SIG-M5 treated with dmso at 0.1 percent for 504 hours (cell line): ENCODE measurements around the gene NHLH2.

Experiments used
- DNase-seq: peaks from one replicate; lab custom pipeline; 2025; ENCODE audit not compliant: unreplicated experiment; lab: John Stamatoyannopoulos, UW

Gene NHLH2

DNA sequence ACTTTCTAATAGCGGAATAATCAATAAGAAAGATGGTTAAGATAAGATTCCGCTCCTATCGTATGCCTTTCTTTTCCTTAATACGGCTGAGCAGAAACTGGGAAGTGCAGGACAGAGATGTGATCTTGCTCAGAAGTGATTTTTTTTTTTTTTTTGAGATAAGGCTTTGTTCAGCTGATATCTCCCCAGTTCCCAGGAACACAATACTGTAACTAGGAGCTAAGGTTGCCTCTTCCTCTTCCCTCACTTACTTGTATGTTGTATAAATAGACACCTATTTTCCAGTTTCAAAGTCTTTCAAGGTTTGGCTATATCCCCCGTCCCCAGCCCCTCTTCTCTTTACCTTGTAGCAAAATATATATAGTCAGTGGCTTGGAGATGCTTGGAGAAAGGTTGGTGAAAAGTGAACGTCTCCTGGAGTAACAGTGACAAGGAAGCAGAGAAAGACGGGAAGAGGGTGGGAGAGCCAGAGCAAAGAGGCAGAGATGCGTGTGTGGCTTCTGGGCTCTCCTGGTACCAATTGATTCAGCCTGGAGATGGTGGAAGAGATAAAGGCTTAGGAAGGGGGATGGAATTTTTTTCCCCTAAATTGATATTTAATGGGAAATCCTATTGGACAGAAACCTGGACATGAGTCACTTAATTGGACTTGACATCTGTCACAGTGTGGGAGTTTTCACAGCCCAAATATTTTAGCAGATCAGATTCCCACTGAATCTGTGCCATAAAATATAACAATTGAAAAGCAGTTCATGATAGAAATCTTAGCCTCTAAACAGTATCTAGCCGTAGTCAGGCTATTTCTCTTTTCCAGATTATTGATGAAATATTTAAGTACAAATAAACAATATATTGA is at the start of gene NHLH2:
Gene NHLH2 (minus strand): TSS at position 522 of the 856 bp plus-strand sequence. CDS start 2,754 bp downstream, outside the sequence.
- no peak for DNase-seq

DNA sequence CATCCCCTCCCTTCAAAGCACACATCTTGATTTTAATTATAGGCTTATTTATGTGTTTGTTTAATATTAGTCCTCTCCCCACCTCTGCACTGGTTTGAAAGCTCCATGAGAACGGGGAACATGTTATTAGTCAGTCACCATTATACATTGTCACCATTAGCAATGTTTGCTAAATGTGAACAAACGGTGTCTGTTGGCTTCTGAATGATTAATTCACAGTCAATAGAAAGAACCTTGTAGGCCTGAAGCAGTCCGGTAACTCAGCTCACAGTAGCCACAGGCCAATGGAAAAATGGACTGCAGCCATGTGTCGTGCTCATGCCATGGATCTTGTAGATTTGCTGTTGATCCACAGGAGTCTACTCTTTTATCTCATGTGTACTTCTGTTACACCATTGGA is 49.7 kb upstream of the NHLH2 start:
- DNase-seq, result no peak

DNA sequence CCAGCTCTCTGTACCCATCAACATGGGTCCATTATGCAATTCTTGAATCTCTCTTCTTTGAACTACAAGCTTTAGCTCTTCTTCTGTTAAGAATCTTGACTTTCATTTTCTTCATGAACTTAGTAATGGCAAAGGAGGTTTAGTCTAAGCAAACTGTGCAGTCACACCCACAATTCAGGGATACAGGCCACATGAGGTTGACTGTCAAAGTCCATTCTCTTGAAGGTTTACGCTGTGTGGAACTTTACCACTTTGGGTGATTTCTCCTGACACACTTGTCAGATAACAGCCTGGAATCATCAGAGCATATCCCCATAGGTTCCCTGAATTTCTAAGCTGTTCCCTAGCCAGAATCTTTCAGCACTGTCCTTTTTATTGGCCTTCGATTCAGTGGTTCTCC is 48.0 kb upstream of the NHLH2 start:
- DNase-seq, result no peak

DNA sequence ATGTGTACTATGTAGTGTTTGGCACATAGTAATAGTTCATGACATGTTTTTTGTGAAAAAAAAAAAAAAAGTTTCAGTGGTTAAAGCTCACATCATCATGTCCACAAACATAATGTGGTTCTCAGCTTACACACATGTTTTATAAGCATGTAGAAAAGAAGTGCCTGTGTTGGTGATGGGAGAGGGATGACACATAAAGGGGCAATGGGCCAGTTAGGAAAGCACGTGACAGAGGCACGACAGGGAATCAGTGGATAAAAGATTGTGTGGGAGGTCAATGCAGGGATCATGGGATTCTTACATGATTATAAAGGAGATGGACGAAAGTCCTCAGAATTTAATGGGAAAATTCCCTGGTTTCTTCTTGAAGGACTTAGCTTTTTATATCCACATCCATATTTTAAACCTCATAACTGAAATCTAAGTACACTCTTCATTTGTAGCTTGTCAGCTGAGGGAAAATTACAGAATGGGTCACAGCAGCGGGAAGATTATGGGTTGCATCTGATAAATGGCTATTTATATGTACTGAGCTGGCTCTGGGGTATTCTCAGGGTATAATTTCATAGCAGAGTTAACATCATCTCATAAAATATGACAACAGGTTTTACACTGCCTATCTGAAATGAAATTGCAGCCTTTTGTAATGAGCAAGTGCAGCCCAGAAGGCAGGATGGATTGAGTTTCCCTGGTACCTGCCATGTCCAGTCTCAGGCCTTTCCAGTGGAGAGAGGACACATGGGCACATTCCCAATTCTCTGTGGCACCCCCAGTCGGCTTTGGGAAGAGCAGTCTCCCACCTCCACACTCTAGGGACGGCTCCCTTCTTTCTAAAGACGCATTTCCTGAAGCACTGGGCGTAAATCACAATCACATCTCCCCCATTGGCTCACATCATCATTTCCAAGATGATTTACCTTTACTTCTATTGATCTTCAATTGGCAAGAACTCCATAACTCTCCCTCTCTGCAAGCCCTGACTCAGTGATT is 42.3 kb upstream of the NHLH2 start:
- DNase-seq, result no peak

DNA sequence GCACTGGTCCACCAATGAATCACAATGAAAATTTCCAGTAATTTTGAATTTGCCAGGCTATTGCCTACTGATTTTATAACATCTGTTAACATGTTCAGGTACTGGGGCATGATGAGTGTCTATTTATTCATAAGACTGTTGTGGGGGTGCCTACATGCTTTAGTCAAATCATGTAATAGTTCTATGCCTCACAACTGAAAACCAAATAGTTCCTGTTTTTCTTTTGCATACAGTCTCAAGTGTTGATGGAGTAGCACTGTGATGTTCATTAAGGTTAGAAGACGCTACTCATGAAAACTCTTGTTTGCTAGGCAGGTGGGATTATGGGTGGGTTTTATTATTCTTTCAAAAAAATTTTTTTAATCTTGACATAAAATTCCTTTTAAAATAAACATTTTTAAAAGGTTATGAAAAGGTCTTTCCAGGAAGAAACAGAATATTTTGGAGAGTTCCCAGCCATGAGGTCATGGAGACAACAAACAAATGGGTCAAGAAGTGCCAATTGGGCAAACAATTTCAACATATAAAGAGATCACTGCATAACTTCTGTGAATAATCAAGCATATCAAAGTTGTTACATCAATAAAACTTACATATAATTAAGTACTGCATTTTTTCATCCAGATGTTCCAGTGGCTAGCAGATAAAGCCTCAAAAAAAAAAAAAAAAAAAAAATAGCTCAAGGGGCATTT is 40.2 kb upstream of the NHLH2 start:
- DNase-seq, result peak; percentile 10

DNA sequence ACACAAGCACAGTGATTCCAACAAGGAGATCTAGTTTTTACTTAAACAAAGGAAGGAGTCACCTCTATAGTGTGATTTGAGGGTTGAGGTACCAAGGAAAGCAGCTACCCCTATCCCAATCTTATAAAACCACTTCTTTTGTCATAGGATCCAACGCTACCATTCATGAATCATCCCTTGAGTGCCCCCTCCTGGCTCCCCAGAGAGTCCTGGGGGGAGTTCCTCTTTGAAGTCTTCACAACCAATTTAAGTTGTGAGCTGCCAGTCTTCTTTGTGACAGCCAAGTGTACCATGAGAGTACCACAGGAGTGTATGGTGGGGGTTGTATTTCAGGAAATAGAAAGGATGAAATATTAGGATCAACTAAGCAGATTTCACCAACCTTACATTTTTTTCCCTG is 39.1 kb upstream of the NHLH2 start:
- DNase-seq, result peak; percentile 15

DNA sequence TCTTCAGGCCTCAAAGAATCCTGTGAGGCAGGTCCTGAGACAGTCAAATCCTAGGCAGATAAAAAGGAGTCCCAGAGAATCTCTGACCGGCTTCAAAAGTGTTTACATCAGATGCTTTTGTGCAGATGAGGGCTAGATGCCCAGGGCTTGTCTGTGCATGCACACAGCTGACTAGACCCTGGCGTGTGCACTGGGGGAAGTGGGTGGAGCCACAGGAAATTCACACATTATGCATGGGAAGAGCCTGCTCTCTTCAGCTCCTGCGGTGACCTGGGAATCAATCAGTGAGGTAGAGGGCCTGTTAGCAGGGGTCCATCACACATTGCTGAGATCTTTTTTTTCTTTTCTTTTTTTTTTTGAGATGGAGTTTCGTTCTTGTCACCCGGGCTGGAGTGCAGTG is 36.6 kb upstream of the NHLH2 start:
- DNase-seq, result no peak

DNA sequence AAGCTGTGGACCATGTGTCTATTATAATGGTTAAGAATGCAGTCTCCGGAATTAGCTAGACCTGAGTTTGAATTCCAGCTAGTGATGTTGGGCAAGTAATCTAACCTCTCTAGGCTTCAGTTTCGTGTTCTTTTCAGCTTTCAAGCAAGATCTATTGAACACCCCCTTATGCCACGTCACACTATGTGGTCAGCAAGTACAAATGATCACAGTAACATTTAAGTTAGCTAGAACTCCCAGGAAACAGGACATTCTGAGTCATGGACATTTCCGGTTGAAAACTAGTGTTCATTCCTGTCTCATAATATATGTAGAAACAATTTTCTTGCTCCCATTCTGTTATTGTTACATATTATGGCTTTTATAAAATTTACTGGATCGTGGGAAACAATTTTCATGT is 34.0 kb upstream of the NHLH2 start:
- no peak for DNase-seq

DNA sequence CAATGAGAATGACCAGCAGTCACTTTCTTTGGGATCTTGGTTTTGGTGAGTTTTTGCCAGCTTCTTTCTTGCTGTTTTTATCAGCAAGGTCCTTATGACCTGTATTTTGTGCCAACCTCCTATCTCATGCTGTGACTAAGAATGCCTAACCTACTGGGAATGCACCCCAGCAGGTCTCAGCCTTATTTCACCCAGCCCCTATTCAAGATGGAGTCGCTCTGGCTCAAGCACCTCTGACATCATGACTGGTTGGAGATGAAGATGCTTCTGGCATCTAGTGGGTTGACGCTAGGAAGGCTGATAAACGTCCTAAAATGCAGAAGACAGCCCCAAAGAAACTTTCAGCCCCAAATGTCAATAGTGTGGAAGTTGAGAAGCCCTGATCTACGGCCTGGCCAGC is 33.6 kb upstream of the NHLH2 start:
- DNase-seq, result no peak

DNA sequence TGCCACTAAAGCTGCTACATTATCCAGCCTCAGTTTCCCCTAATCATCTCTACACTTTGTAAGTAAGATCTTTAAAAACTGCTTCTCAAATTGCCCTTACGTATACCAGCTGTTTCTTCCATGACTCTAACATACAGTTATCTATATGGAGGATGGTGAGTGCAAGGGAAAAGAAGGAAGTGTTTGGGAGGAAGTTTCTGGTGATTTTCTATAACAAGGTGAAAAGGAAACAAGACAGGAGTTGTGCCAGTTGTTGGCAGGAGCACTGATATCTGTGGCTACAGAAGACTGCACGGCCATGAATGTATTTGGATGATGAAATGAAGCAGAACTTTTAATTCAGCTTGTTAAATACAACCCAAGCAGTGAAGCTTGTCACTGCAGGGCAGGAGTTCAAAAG is 32.3 kb upstream of the NHLH2 start:
- DNase-seq, result no peak

DNA sequence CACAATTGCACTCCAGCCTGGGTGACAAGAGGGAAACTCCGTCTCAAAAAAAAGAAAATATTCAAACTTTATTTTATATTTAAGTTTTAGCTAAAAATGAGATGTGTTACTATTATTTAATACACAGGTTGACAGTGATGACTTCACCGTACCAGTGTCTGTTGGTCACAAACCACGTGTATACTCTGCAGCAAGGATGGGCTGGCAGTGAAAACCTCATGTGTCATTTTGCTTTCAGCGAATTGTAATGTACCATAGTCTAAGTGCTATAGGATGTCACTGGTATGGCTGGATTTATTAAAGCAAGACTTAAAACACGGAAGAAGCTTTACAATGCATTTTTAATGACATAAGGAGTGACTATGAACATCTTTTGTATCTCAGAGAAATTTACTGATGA is 28.1 kb upstream of the NHLH2 start:
- DNase-seq, result no peak

DNA sequence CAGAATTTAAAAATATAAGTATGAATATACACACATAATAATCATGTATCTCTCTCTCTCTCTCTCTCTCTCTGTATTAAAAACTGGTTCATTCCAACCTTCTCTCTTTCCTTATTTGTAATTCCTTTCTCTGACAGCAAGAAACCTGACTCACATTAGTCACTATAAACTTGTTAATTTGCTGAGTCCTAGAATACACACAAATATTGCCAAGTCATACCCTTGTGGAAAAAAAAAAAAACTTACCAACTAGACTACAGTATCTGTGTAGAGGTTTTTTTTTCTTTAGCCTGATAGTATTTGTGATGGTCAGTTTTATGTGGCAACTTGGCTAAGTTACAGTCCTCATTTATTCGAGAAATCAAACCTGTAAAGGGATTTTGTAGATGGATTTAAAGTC is 26.3 kb upstream of the NHLH2 start:
- DNase-seq, result peak; percentile 18

DNA sequence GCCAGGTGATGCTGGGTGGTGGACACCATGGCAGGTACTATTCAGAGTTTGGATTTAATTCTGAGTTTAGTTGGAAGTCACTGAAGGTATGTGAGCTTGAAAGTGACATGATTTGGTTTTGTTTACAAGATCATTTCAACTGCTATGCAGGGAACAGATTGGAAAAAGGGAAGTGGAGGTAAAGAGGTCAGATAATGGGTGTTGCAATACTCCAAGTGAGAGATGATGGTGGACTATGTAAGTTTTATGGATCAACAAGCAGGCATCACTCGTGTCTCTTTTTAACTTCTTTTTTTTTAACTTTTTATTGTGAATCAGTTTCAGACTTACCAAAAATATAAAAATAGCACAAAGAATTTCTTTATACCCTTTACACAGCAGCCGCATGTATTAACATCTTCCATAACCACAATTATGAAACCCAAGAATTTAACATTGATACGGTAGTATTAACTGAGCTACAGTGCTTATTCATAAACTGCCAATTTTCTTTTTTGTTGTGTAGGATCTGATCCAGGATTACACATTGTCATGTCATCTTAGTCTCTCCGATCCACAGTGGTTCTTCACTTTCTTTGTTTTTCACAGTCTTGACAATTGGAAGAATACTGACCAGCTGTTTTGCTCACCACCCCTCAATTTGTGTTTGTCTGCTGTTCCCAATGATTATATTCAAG is 24.9 kb upstream of the NHLH2 start:
- DNase-seq, result peak; percentile 53

DNA sequence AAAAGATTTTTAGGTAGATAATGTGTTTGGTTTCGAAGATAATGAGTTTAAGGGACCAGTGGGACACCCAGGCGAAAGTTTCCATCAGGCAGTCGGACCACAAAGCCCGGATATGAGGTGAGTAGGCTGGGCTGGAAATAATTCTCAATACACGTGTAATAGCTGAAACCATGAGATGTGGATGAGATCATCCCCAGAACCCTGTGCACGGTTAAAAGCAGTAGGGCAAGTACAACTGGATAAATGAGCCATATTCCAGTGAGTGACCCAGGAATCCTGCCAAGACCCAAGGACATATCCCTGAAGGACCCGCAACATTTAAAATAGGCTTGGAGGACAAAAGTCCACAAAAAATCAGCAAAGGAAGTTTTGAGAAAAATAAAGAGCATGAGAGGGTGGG is 21.5 kb upstream of the NHLH2 start:
- no peak for DNase-seq

DNA sequence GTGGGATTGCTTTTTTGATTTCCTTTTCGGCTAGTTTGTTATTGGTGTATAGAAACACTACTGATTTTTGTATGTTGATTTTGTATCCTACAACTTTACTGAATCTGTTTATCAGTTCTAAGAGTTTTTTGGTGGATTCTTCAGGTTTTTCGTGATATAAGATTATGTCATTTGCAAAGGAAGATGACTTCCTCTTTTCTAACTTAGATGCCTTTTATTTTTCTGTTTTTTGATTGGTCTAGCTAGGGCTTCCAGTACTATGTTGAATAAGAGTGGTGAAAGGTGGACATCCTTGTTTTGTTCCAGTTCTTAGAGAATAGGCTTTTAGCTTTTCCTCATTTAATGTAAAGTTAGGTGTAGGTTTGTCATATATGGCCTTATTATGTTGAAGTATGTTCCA is 13.1 kb upstream of the NHLH2 start:
- no peak for DNase-seq

DNA sequence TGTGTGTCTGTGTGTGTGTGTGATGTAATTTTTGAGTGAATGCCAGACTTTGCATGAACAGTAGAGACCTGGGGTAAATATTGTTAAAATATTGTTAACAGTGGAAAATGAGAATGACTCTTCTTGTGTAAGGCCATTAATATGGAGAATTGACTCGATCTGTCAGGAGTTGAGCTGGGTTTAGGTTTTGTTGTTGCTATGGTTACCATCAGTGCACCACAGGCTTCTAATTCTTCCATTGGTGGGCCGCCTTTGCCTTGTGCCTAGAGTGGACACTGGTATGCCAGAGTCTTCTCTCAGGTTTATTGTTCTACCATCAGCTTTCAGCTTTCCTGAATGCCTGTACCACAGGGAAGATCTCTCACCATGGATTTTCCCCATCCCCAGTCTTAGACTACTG is 10.0 kb upstream of the NHLH2 start:
- DNase-seq, result no peak

DNA sequence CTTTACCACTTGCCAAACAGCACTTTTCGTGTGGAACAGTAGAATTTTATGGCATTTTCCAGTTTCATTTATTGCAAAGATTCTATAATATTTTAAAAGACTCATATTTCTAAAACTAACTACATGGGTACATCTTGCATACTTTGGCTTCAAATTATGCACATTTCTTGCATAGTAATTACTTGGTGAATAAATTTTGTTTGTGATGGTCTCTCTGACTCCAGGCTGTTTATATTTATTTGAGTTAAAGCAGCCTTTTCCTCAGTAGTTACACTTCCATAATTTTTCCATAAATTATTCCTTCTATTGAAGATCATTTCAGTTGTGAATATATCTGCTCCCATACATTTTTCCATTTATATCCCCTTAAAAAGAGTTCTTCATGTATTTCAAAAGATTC is 6.9 kb upstream of the NHLH2 start:
- no peak for DNase-seq

DNA sequence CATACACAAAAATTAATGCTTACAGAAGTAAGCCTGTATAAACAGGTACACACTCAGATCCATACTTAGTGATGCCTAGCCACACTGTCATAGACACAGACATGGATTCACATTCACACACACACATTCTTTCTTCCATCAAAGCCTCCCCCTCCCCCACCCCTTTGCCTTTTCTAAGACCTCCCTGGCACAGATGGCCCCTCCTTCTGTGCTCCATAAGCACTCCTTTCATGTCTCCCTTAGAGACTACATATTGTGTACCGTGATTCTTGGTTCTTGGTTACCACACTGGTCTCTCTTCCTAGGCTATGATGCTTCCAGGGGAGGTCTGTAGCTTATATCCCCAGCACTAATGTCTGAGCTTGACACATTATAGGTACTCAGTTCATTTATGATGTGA is 2.0 kb upstream of the NHLH2 start:
- DNase-seq, result no peak

DNA sequence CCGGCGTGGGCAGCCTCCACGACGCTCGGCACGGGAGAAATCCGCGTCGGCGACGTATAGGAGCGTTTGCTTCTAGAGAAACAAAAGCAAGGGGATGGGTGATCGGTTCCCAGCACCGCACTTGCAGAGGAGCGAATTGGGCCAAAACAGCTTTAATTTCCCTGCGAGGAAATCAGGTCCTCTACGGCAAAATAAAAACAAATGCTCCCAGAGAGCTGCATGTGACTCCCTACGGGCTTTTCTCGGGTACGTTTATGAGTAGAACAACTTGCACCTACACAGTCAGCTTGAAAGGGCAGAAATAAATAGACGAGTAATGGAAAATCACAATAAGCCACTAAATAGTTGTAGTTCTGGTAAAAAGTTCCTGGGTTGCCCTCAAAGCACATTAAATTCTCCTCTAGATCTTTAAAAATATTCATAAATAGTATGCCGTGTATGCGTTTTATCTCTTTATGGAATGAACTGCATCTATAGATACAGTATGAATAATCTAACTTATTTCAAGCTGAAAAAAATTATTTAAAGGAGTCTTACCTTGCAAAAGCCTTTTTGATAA is 1.2 kb downstream of the NHLH2 start:
- no peak for DNase-seq

DNA sequence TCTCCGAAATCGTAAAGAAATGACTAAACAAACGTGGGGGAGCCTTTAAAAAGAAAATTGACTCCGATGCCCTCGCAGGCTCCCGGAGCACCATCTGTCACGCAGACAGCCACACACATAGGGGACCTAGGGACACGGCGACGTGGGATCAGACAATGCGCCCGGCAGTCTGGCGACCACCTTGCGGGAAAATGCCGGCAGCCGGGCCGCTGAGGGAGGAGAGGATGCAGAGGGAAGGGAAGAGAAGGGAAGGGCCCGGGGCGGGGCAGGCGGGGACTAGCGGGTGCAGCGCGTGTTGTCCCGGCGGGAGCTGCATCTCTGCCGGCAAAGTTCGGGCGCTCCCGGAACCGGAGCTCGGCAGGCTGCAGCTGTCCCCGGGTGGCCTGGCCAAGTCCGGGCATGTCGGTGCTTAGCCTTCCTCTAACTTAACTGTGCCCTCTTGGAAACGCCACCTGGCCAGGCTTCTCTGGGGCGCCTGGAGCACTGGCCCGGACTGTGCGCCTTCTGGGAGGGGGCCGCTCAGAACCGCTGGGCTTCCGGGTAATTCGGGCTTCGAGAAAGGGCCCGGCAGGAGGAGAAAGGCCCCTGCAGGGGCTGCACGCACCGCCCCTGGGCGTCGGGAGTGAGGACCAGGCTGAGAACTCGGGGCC is 1.8 kb downstream of the NHLH2 start:
- no peak for DNase-seq
